GM12872 (cell line): Measurements from ENCODE around the gene HACD2.

Experiments used
- CTCF ChIP-seq: IDR thresholded peaks from 3 replicates; pipeline ENCODE4 v1.5.1; 2011; ENCODE audit warnings: low read depth, mild to moderate bottlenecking, low read length, moderate library complexity; ENCODE audit not compliant: insufficient read depth

Gene HACD2

GRCh38 chr3:123528130-123528529, 56.7 kb downstream of the HACD2 start:
- TF ChIP-seq CTCF, result no peak

GRCh38 chr3:123527046-123527445, 57.8 kb downstream of the HACD2 start:
- TF ChIP-seq CTCF, result no peak

- TF ChIP-seq CTCF, result no peak
Observed at GRCh38 chr3:123526474-123526873, 58.4 kb downstream of the HACD2 start.

GRCh38 chr3:123525433-123525832, 59.4 kb downstream of the HACD2 start:
- no peak for TF ChIP-seq CTCF

- no peak for TF ChIP-seq CTCF
Observed at GRCh38 chr3:123524981-123525380, 59.9 kb downstream of the HACD2 start.

- TF ChIP-seq CTCF, result no peak
Observed at GRCh38 chr3:123523023-123523412, 61.8 kb downstream of the HACD2 start.

- no peak for TF ChIP-seq CTCF
Observed at GRCh38 chr3:123522320-123523022, 62.4 kb downstream of the HACD2 start.
